Loucy (cell line): ENCODE data around the gene MYH6.

ENCODE experiments used
- CTCF ChIP-seq: fragments of 200-600 bp; sonication (generic); conservative IDR thresholded peaks from 2 replicates; pipeline ENCODE4 v1.5.1; 2014; ENCODE audit warnings: mild to moderate bottlenecking, antibody characterized with exemption, low read length
- EZH2phosphoT487 ChIP-seq: fragments of 200-600 bp; IDR thresholded peaks from 2 replicates; pipeline ENCODE4 v1.6.1; 2018; ENCODE audit warnings: antibody characterized with exemption, mild to moderate bottlenecking, moderate library complexity, borderline replicate concordance

GRCh38 chr14:23356662-23357061 is 51.4 kb downstream of the MYH6 start:
- TF ChIP-seq CTCF (no peak), EZH2phosphoT487 (no peak)
